HEK293 (cell line): ENCODE measurements around the gene ZNF641.

Experiments
- ZFP37 ChIP-seq: fragments of 450-650 bp; formaldehyde crosslinking; IDR thresholded peaks from 2 replicates; pipeline ENCODE4 v1.5.1; 2016; ENCODE audit warnings: missing biosample characterization, missing genetic modification characterization
- ZNF654 ChIP-seq: fragments of 450-650 bp; formaldehyde crosslinking; IDR thresholded peaks from 2 replicates; pipeline ENCODE4 v1.5.1; 2016; ENCODE audit warnings: low read depth, missing biosample characterization, missing genetic modification characterization

- TF ChIP-seq ZNF654 (no peak), ZFP37 (tag by site-specific recombination) (no peak)
Measured at GRCh38 chr12:48305190-48305589, 45.5 kb downstream of the ZNF641 start.
